Ovary (tissue), 3 donors: ENCODE measurements around the gene PPFIA2.

Experiments
- EP300 ChIP-seq: sonication (generic); formaldehyde crosslinking; IDR thresholded peaks from one replicate; pipeline ENCODE4 v1.6.1; 2017; ENCODE audit warnings: antibody characterized with exemption
- POLR2A ChIP-seq: fragments of 450-650 bp; IDR thresholded peaks from one replicate; pipeline ENCODE4 v1.6.1; 2017; ENCODE audit warnings: antibody characterized with exemption, mild to moderate bottlenecking, moderate library complexity
- TF ChIP-seq, protein P1 (sequence below), 3 donors: fragments of 450-650 bp in 2 of 3; fragments of 200-600 bp in 1 of 3; IDR thresholded peaks; one replicate each; pipeline versions ENCODE4 v1.5.1 to v1.8.0; 2016 to 2022; ENCODE audit warnings: antibody characterized with exemption in 3 of 3, mild to moderate bottlenecking in 1 of 3
- donor health status: DM: no; HTN: no; CAD: no.

DNA sequence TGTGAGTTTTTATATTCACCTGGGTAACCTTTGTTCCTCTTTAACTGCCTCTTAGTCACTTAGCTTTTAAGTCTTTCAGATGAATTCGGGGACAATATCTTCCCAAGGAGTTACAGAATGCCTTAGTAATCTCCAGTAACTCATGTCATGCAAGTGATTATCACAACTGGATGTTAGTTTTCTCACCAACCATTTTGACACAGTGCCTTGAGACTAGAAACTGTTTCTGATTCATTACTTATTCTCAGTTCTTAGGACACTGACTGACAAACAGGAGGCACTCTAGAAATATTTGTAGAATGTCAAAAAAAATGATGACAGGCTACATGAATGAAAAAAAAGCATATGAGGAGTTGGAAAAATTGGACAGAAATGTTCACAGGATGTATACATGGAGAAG is 346.2 kb downstream of the PPFIA2 start:
- TF ChIP-seq, protein P1, sequence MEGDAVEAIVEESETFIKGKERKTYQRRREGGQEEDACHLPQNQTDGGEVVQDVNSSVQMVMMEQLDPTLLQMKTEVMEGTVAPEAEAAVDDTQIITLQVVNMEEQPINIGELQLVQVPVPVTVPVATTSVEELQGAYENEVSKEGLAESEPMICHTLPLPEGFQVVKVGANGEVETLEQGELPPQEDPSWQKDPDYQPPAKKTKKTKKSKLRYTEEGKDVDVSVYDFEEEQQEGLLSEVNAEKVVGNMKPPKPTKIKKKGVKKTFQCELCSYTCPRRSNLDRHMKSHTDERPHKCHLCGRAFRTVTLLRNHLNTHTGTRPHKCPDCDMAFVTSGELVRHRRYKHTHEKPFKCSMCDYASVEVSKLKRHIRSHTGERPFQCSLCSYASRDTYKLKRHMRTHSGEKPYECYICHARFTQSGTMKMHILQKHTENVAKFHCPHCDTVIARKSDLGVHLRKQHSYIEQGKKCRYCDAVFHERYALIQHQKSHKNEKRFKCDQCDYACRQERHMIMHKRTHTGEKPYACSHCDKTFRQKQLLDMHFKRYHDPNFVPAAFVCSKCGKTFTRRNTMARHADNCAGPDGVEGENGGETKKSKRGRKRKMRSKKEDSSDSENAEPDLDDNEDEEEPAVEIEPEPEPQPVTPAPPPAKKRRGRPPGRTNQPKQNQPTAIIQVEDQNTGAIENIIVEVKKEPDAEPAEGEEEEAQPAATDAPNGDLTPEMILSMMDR (IDR thresholded peaks at IDR 0.05): no peak
- TF ChIP-seq EP300 (no peak), POLR2A (no peak)
